Endothelial cell of umbilical vein (primary cell): ENCODE measurements around the gene SLC16A6. TPM values are rescaled to one million over a fixed set of nuclear protein-coding genes. Genes with fewer than 3 reads are reported as not detected.
"Not testable (repeated sequence)": the region's sequence is repeated elsewhere in the genome, so short reads cannot be mapped to it uniquely, and the experiment has no call there.

Source experiments
- BruUV-seq: library from RNA; stranded (reverse); fragments of 400-500 nt; replicated peaks from 2 replicates; lab custom pipeline; 2021; lab: Mats Ljungman, UMichigan
- CTCF ChIA-PET: fragments of 300-600, 350-600 bp; sonication (Branson Sonifier 250); formaldehyde crosslinking; loops from one replicate; lab custom pipeline; 2021; ENCODE audit warnings: antibody characterized with exemption, inconsistent platforms; lab: Charles Lee
- POLR2A ChIA-PET: fragments of 300-600, 350-600 bp; sonication (Branson Sonifier 250); formaldehyde crosslinking; loops from one replicate; lab custom pipeline; 2021; ENCODE audit warnings: antibody characterized with exemption, inconsistent platforms; lab: Charles Lee
- DNase-seq: peaks from one replicate; pipeline ENCODE4 v3.0.0-alpha.2; 2011; ENCODE audit warnings: low read depth, low spot score
- FAIRE-seq: peaks from 2 replicates; lab custom pipeline; 2011; peaks lifted over from hg19 to GRCh38; lab: Jason Lieb, UNC
- H2AFZ ChIP-seq: 2 replicates; pipeline ENCODE4 v1.6.0; 2012; ENCODE audit warnings: low read depth, low read length, control low read depth, inconsistent platforms
- H3K27ac ChIP-seq: 2 replicates; pipeline ENCODE4 v1.5.1; 2011; ENCODE audit warnings: low read depth, mild to moderate bottlenecking, control low read depth, low read length, moderate library complexity; ENCODE audit not compliant: insufficient read depth
- H3K27me3 ChIP-seq, 2 experiments: 2 replicates each; pipeline versions ENCODE4 v1.6.0 to v1.6.1; 2011; ENCODE audit warnings: low read length in 2 of 2, mixed read lengths in 1 of 2; ENCODE audit not compliant: control insufficient read depth in 2 of 2, insufficient read depth in 2 of 2
- H3K36me3 ChIP-seq, 2 experiments: 2 replicates in 1 of 2; 3 replicates in 1 of 2; pipeline ENCODE4 v1.5.1; 2011; ENCODE audit warnings: low read length in 2 of 2, mild to moderate bottlenecking in 1 of 2, moderate library complexity in 1 of 2; ENCODE audit not compliant: control insufficient read depth in 2 of 2, insufficient read depth in 2 of 2; ENCODE audit errors: extremely low read depth in 1 of 2
- H3K4me1 ChIP-seq: 3 replicates; pipeline ENCODE4 v1.5.1; 2011; ENCODE audit warnings: mild to moderate bottlenecking, low read length; ENCODE audit not compliant: control insufficient read depth, insufficient read depth; ENCODE audit errors: extremely low read depth
- H3K4me2 ChIP-seq: 2 replicates; pipeline ENCODE4 v1.6.1; 2011; ENCODE audit warnings: low read length, control low read depth, mixed read lengths; ENCODE audit not compliant: insufficient read depth
- H3K4me3 ChIP-seq, 3 experiments: fragments of 200-600 bp in 1 of 3; sonication (generic), shearing (Covaris generic) in 1 of 3; replicated peaks in 1 of 3; 2 replicates each; pipeline ENCODE4 v1.5.1; 2011 to 2016; ENCODE audit warnings: control low read depth in 3 of 3, low read length in 3 of 3, mild to moderate bottlenecking in 2 of 3, inconsistent platforms in 1 of 3, low read depth in 1 of 3, moderate library complexity in 1 of 3; ENCODE audit not compliant: insufficient read depth in 1 of 3
- H3K79me2 ChIP-seq: 2 replicates; pipeline ENCODE4 v1.6.0; 2012; ENCODE audit warnings: low read length, inconsistent platforms; ENCODE audit not compliant: control insufficient read depth, insufficient read depth
- H3K9ac ChIP-seq: replicated peaks from 2 replicates; pipeline ENCODE3; 2011; ENCODE audit warnings: low read length, control low read depth; ENCODE audit not compliant: insufficient read depth; ENCODE audit errors: extremely low read depth
- H3K9me1 ChIP-seq: replicated peaks from 3 replicates; pipeline ENCODE4 v1.6.0; 2011; ENCODE audit warnings: mild to moderate bottlenecking, low read length; ENCODE audit not compliant: control insufficient read depth, insufficient read depth; ENCODE audit errors: extremely low read depth
- H3K9me3 ChIP-seq: replicated peaks from 2 replicates; pipeline ENCODE4 v1.5.1; 2012; ENCODE audit warnings: low read length, inconsistent platforms; ENCODE audit not compliant: control insufficient read depth, insufficient read depth
- H4K20me1 ChIP-seq: replicated peaks from 2 replicates; pipeline ENCODE3; 2011; ENCODE audit warnings: mild to moderate bottlenecking, low read length; ENCODE audit not compliant: control insufficient read depth, insufficient read depth; ENCODE audit errors: extremely low read depth
- GATA2 ChIP-seq: IDR thresholded peaks from 2 replicates; pipeline ENCODE4 v1.7.0; 2011; ENCODE audit warnings: low read depth, mild to moderate bottlenecking, moderate library complexity, mixed read lengths, low read length; ENCODE audit not compliant: insufficient read length, insufficient read depth
- JUN ChIP-seq: IDR thresholded peaks from 2 replicates; pipeline ENCODE4 v1.6.1; 2011; ENCODE audit warnings: borderline replicate concordance, low read depth; ENCODE audit not compliant: insufficient read length, insufficient read depth
- POLR2AphosphoS5 ChIP-seq: IDR thresholded peaks from 2 replicates; pipeline ENCODE4 v1.6.1; 2012; ENCODE audit warnings: low read depth, mild to moderate bottlenecking, control low read depth, low read length, moderate library complexity; ENCODE audit not compliant: insufficient read depth
- dilution Hi-C: fragments of 300-500 bp; cut with MboI; formaldehyde crosslinking; loops from one replicate; pipeline ENCODE4 v1.15.0; 2019; ENCODE audit warnings: low sequenced_read_pairs; ENCODE audit not compliant: extremely low pct_ligation_motif_present
- intact Hi-C: fragments of 100-400 bp; cut with micrococcal nuclease; formaldehyde crosslinking; loops from one replicate; pipeline ENCODE4 v1.10.0; 2022
- polyA plus RNA-seq, 4 experiments: library from polyadenylated mRNA; depleted of rRNA in 3 of 4; stranded (reverse) in 3 of 4; unstranded in 1 of 4; fragments of >200 nt; gene quantifications; 2 replicates each; pipeline versions ENCODE4 v1.2.1 to v1.2.3, GENCODE V29; 2011 to 2012; ENCODE audit warnings: missing spikeins in 1 of 4
- total RNA-seq: library from RNA; stranded (reverse); gene quantifications from 2 replicates; pipeline ENCODE4 v1.2.3, GENCODE V29; 2021
- TF ChIP-seq, protein P1 (sequence below), 2 donors: IDR thresholded peaks; 1 replicate in 1 of 2; 2 replicates in 1 of 2; pipeline ENCODE4 v1.5.1; 2011; ENCODE audit warnings: low read length in 2 of 2, mild to moderate bottlenecking in 2 of 2, moderate library complexity in 2 of 2, control low read depth in 1 of 2, inconsistent platforms in 1 of 2, low read depth in 1 of 2; ENCODE audit not compliant: insufficient read depth in 1 of 2; ENCODE audit errors: extremely low read depth in 1 of 2
- TF ChIP-seq, protein P2 (sequence below): IDR thresholded peaks from 2 replicates; pipeline ENCODE4 v1.6.1; 2011; ENCODE audit not compliant: insufficient read depth, insufficient read length

SLC16A6 gene
- total and polyA plus RNA-seq, 2 donors (not counting 3 experiments of a cell fraction or from before 2014, with no cell fraction given): 0.65 to 0.91 TPM

DNA sequence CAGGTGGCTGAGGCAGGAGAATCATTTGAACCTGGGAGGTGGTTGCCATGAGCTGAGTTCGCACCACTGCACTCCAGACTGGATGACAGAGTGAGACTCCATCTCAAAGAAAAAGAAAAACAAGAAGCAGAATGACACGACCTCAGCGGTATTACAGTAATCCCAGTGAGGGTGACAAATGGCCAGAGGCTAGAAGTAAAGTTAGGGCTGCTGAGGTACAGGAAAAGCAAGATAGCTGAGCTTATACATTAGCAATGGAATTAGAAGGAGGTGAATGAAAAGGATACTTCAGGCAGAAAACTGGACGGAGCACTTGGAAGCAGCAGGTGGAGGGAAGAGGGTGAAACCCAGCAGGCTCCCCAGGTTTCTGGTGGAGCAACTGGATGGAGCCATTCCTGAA lies 69.1 kb downstream of the SLC16A6 start:
- intact Hi-C loops: no loop called here
- FAIRE-seq: no peak

DNA sequence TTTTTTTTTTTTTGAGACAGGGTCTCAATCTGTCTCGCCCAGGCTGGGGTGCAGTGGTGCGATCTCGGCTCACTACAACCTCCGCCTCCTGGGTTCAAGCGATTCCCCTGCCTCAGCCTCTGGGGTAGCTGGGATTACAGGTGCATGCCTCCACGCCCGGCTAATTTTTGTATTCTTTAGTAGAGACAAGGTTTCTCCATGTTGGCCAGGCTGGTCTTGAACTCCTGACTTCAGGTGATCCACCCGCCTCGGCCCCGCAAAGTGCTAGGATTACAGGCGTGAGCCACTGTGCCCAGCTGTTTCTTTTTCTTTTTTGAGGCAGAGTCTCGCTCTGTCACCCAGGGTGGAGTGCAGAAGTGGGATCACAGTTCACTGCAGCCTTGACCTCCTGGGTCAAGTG lies 70.1 kb downstream of the SLC16A6 start:
- H3K4me3 ChIP-seq, DNase-seq, FAIRE-seq, H3K4me2 ChIP-seq, H3K9ac ChIP-seq, dilution Hi-C loops, H3K79me2 ChIP-seq, H3K9me3 ChIP-seq, H3K36me3 ChIP-seq, H4K20me1 ChIP-seq, H3K4me1 ChIP-seq, H3K27ac ChIP-seq, H2AFZ ChIP-seq, intact Hi-C loops, BruUV-seq, CTCF ChIA-PET, H3K9me1 ChIP-seq, POLR2A ChIA-PET, H3K27me3 ChIP-seq: not testable (repeated sequence)

More for the DNA sequence above, 69.1 kb downstream of the SLC16A6 start:
- no peak for DNase-seq
- no TSS peak for BruUV-seq
- Histone ChIP-seq H3K4me1 (no peaks in the 10 kb centered on the region), H2AFZ (no peak overlapping the region), H3K36me3 (peaks cover 0 to 2% of the 10 kb centered on the region in 2 experiments), H4K20me1 (no peaks in the 10 kb centered on the region), H3K9ac (no peak overlapping the region), H3K27me3 (no peaks in the 10 kb centered on the region), H3K4me3 (no peak overlapping the region), H3K4me2 (no peak overlapping the region), H3K27ac (no peak overlapping the region), H3K9me3 (no peaks in the 10 kb centered on the region), H3K79me2 (no peaks in the 10 kb centered on the region), H3K9me1 (no peaks in the 10 kb centered on the region)
- POLR2A ChIA-PET: no interaction called here
- CTCF ChIA-PET: interaction anchor here (1.2 kb wide), 1 partner anchor 21 kb away, joined by 3 read pairs; no protein-coding TSS in a partner anchor
- TF ChIP-seq GATA2 (no peak), POLR2AphosphoS5 (no peak), JUN (no peak)
- TF ChIP-seq, protein P1, sequence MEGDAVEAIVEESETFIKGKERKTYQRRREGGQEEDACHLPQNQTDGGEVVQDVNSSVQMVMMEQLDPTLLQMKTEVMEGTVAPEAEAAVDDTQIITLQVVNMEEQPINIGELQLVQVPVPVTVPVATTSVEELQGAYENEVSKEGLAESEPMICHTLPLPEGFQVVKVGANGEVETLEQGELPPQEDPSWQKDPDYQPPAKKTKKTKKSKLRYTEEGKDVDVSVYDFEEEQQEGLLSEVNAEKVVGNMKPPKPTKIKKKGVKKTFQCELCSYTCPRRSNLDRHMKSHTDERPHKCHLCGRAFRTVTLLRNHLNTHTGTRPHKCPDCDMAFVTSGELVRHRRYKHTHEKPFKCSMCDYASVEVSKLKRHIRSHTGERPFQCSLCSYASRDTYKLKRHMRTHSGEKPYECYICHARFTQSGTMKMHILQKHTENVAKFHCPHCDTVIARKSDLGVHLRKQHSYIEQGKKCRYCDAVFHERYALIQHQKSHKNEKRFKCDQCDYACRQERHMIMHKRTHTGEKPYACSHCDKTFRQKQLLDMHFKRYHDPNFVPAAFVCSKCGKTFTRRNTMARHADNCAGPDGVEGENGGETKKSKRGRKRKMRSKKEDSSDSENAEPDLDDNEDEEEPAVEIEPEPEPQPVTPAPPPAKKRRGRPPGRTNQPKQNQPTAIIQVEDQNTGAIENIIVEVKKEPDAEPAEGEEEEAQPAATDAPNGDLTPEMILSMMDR (IDR thresholded peaks at IDR 0.05; ENCODE audit: extremely low read depth in 1 of 2, insufficient read depth in 1 of 2, low read depth in 1 of 2, low read length in 2 of 2): no peak
- TF ChIP-seq, protein P2, sequence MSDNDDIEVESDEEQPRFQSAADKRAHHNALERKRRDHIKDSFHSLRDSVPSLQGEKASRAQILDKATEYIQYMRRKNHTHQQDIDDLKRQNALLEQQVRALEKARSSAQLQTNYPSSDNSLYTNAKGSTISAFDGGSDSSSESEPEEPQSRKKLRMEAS: no peak
- dilution Hi-C loops: no loop called here

DNA sequence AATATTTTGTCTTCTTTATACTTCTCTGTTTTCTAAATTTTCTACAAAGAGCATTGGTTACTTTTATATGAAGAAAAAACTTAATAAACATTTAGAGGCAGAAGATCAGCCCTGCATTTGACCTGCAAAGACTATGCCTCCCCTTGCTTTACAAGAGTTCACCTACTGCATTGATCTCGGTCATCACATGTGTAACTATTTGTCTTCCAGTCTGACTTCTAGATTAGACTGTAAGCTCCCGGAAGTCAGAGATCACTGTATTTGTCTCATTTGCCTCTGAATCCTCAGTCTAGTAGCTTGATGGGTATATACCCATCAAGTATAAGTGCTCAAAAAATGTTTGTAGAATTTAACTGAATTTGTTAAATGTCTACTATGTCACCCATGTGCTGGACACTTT lies 70.7 kb downstream of the SLC16A6 start:
- H3K9me3 ChIP-seq, H2AFZ ChIP-seq, BruUV-seq, H3K36me3 ChIP-seq, H3K4me1 ChIP-seq, CTCF ChIA-PET, H4K20me1 ChIP-seq, POLR2A ChIA-PET, intact Hi-C loops, H3K4me2 ChIP-seq, dilution Hi-C loops, H3K9me1 ChIP-seq, H3K79me2 ChIP-seq, H3K9ac ChIP-seq, H3K27ac ChIP-seq, H3K27me3 ChIP-seq, H3K4me3 ChIP-seq, DNase-seq: not testable (repeated sequence)
- FAIRE-seq: peak; percentile 66
